Measurements from ENCODE around the gene RTL9. TPM values are rescaled to one million over a fixed set of nuclear protein-coding genes. Genes with fewer than 3 reads are reported as not detected.
"Not testable (repeated sequence)": the region's sequence is repeated elsewhere in the genome, so short reads cannot be mapped to it uniquely, and the experiment has no call there.

RTL9 gene
- total and polyA plus RNA-seq, 12 donors = 0.04 to 1.3 (median 0.08) TPM; not detected in 1

DNA sequence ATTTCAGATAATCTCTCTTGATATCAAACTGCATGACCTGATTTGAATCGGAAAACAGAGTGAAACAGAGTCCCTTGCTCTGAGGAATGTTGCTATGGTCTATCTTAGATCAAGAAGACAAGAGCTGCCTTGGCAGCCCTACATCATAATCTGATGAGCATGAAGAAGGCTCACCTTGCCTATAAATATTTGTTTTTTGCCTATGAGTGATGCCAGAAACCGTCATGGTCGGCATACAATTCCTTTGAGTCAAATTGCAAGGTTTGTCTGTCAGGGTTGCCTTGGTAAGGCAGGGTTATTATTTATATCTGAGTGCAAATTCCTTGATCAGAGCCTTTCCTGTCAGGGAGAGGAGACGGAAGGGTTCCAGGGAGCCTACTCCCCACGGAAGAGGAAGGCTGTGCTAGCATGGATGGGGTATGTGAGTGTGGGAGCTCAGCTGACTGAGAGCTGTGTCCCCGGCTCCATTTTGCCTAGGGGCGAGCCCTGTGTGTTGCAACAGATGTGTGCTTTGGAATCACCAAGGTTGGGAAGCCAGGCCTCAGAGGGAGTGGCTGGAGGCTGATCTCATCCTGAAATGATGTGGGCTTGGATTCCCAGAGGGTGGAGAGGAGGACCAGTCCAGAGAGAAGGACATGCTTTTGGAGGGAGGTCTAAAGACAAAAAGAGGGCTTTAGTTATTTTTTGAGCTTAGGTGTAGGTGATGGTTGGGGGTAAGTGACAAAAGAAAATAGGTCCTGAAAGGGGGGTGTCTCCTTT lies 43.6 kb downstream of the RTL9 start:
- no peaks in the 10 kb centered on the region for H3K9me3 ChIP-seq (replicated peaks in 1 of 3)
- intact Hi-C loops (cut with DNase I) = no loop called here
- H3K4me3 ChIP-seq = no peak overlapping the region
- H3K27me3 ChIP-seq = peaks cover 16% of the 10 kb centered on the region
- H3K4me1 ChIP-seq (replicated peaks in 1 of 2) = no peaks in the 10 kb centered on the region
- WGBS, 4 donors = 63 to 80% (median 67%) methylated on average over 5 to 7 of the region's 7 CpGs
- peak in 1 of 7 donors; percentile 14 for DNase-seq
- H3K36me3 ChIP-seq (replicated peaks in 1 of 2) = no peaks in the 10 kb centered on the region
- no peak for TF ChIP-seq POLR2A (IDR thresholded peaks at IDR 0.05)
- TF ChIP-seq, protein P1, sequence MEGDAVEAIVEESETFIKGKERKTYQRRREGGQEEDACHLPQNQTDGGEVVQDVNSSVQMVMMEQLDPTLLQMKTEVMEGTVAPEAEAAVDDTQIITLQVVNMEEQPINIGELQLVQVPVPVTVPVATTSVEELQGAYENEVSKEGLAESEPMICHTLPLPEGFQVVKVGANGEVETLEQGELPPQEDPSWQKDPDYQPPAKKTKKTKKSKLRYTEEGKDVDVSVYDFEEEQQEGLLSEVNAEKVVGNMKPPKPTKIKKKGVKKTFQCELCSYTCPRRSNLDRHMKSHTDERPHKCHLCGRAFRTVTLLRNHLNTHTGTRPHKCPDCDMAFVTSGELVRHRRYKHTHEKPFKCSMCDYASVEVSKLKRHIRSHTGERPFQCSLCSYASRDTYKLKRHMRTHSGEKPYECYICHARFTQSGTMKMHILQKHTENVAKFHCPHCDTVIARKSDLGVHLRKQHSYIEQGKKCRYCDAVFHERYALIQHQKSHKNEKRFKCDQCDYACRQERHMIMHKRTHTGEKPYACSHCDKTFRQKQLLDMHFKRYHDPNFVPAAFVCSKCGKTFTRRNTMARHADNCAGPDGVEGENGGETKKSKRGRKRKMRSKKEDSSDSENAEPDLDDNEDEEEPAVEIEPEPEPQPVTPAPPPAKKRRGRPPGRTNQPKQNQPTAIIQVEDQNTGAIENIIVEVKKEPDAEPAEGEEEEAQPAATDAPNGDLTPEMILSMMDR (IDR thresholded peaks at IDR 0.05) = no peak
- no peak overlapping the region for H3K27ac ChIP-seq

GRCh38 chrX:110402850-110403221 lies 44.2 kb downstream of the RTL9 start:
- Histone ChIP-seq H3K27me3 (peaks cover 15% of the 10 kb centered on the region), H3K4me3 (no peak overlapping the region), H3K27ac (no peak overlapping the region), H3K4me1 (replicated peaks in 1 of 2) (no peaks in the 10 kb centered on the region), H3K9me3 (replicated peaks in 1 of 3) (no peaks in the 10 kb centered on the region), H3K36me3 (replicated peaks in 1 of 2) (no peaks in the 10 kb centered on the region)
- TF ChIP-seq, protein P1 (IDR thresholded peaks at IDR 0.05) = no peak
- TF ChIP-seq POLR2A (IDR thresholded peaks at IDR 0.05) = no peak
- no peak for DNase-seq
- WGBS, 4 donors = 43 to 69% (median 58%) methylated on average over 1 of the region's 1 CpG
- intact Hi-C loops (cut with DNase I) = no loop called here

DNA sequence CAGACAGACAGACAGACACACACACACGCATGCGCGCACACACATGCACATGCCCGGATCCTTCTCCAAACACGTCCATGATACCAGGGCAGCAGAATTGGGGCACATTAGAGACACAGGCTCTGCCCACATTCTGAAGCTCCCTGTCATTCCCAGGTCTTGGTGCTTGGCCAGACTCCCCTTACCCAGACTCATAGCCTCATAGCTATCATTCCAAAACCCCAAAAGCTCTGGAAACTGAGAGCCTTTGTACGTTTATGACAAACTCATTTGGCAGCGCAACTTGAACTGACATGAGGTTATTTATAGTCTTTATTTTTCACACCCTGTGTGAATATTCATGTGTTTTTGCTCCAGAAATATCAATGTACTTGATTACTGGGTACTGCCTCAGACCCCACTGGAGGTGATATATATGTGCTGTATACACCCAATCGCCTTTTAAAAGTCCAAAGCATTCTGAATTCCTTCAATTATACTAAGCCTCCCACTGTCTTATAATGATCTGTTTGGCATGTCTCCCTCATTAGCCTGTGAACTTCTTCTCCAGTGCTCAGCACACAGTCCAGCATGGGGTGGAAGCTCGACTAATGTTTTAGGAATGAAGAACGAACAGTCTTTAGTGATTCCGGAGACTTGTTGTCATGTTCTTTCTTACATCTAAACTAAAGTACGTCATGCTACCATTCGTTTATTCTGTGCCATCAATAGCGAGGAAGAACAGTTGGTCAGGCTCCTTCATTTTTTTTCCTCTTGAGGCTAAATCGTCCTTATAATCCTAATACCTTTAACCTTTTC lies 45.0 kb downstream of the RTL9 start:
- Histone ChIP-seq H3K36me3 (replicated peaks in 1 of 2) (no peaks in the 10 kb centered on the region), H3K4me3 (no peak overlapping the region), H3K4me1 (replicated peaks in 1 of 2) (no peaks in the 10 kb centered on the region), H3K9me3 (replicated peaks in 1 of 3) (no peaks in the 10 kb centered on the region), H3K27me3 (peaks cover 11% of the 10 kb centered on the region), H3K27ac (no peak overlapping the region)
- WGBS, 4 donors = 77 to 83% (median 83%) methylated on average over 15 of the region's 15 CpGs
- intact Hi-C loops (cut with DNase I) = no loop called here
- no peak for DNase-seq
- TF ChIP-seq POLR2A (IDR thresholded peaks at IDR 0.05) = no peak
- TF ChIP-seq, protein P1 (IDR thresholded peaks at IDR 0.05) = no peak

DNA sequence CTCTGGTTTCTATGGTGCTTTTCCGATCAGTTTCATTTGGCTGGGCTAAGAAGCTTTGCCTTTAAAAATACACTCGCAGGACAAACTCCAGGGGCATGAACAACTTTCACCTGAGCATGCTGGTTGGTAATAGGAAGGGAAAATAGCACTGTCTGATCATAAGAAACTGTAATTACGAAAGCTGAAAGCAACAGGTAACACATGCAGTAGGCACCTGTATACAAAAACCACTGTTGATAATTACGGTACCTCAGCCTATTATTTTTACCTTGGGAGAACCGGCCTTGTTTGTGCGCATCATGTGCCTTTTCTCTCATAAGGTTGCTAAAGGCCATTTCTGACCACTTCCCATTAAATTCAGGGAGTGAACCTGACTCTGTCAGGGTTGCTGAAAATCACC lies 45.7 kb downstream of the RTL9 start:
- no peak overlapping the region for H3K4me3 ChIP-seq
- TF ChIP-seq, protein P1 (IDR thresholded peaks at IDR 0.05) = no peak
- TF ChIP-seq POLR2A (IDR thresholded peaks at IDR 0.05) = no peak
- H3K4me1 ChIP-seq (replicated peaks in 1 of 2) = no peaks in the 10 kb centered on the region
- peaks cover 11% of the 10 kb centered on the region for H3K27me3 ChIP-seq
- H3K27ac ChIP-seq = no peak overlapping the region
- WGBS, 4 donors = 76 to 95% (median 85%) methylated on average over 5 to 6 of the region's 6 CpGs
- H3K9me3 ChIP-seq (replicated peaks in 1 of 3) = no peaks in the 10 kb centered on the region
- intact Hi-C loops (cut with DNase I) = no loop called here
- H3K36me3 ChIP-seq (replicated peaks in 1 of 2) = no peaks in the 10 kb centered on the region
- DNase-seq = no peak

GRCh38 chrX:110406250-110406649 lies 47.6 kb downstream of the RTL9 start:
- intact Hi-C loops (cut with DNase I) = loop anchor here in 1 of 2 donors (5.0 kb wide), 1 partner anchor 249 kb away; no protein-coding TSS in a partner anchor
- 84 to 95% (median 92%) methylated on average over 5 to 7 of the region's 7 CpGs for WGBS, 4 donors
- H3K9me3 ChIP-seq (replicated peaks in 1 of 3); H3K4me3 ChIP-seq; H3K4me1 ChIP-seq (replicated peaks in 1 of 2); DNase-seq; H3K27me3 ChIP-seq; H3K27ac ChIP-seq; H3K36me3 ChIP-seq (replicated peaks in 1 of 2): not testable (repeated sequence)

Measured in adrenal gland (tissue), 12 donors.